ENCODE measurements around the gene SGTA.
"Not testable (repeated sequence)": the region's sequence is repeated elsewhere in the genome, so short reads cannot be mapped to it uniquely, and the experiment has no call there.

SGTA gene

DNA sequence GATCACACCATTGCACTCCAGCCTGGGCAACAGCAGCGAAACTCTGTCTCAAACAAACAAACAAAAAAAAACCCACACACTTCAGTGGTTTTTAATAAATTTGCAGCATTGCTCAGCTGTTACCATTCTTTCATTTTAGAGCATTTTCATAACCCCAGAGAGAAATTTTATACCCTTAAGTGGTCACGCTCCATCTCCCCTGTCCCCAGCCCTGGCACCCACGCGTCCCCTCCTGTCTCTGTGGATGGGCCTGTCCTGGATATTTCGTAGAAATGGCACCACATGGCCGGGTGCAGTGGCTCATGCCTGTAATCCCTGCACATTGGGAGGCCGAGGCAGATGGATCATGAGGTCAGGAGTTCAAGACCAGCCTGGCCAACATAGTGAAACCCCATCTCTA is 10.1 kb upstream of the SGTA start:
- TF ChIP-seq, protein P1, sequence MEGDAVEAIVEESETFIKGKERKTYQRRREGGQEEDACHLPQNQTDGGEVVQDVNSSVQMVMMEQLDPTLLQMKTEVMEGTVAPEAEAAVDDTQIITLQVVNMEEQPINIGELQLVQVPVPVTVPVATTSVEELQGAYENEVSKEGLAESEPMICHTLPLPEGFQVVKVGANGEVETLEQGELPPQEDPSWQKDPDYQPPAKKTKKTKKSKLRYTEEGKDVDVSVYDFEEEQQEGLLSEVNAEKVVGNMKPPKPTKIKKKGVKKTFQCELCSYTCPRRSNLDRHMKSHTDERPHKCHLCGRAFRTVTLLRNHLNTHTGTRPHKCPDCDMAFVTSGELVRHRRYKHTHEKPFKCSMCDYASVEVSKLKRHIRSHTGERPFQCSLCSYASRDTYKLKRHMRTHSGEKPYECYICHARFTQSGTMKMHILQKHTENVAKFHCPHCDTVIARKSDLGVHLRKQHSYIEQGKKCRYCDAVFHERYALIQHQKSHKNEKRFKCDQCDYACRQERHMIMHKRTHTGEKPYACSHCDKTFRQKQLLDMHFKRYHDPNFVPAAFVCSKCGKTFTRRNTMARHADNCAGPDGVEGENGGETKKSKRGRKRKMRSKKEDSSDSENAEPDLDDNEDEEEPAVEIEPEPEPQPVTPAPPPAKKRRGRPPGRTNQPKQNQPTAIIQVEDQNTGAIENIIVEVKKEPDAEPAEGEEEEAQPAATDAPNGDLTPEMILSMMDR (IDR thresholded peaks at IDR 0.05; ENCODE audit: borderline replicate concordance, control extremely low read depth, extremely low read depth, insufficient read depth, missing control alignments), result no peak
- in situ Hi-C loops (cut with MboI; ENCODE audit: low sequenced_read_pairs, unreplicated experiment), result no loop called here
- no peak for DNase-seq (ENCODE audit: low spot score)

DNA sequence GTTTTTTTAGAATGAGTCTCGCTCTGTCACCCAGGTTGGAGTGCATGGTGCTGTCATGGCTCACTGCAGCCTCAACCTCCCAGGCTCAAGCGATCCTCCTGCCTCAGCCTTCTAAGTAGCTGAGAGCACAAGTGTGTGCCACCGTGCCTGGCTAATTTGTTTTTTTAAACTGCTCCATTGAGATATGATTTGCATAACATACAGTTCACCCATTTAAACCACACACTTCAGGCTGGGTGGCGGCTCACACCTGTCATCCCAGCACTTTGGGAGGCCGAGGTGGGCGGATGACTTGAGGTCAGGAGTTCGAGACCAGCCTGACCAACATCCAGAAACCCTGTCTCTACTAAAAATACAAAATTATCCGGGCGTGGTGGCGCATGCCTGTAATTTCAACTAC is 9.6 kb upstream of the SGTA start:
- in situ Hi-C loops (cut with MboI; ENCODE audit: low sequenced_read_pairs, unreplicated experiment); DNase-seq (ENCODE audit: low spot score): not testable (repeated sequence)

DNA sequence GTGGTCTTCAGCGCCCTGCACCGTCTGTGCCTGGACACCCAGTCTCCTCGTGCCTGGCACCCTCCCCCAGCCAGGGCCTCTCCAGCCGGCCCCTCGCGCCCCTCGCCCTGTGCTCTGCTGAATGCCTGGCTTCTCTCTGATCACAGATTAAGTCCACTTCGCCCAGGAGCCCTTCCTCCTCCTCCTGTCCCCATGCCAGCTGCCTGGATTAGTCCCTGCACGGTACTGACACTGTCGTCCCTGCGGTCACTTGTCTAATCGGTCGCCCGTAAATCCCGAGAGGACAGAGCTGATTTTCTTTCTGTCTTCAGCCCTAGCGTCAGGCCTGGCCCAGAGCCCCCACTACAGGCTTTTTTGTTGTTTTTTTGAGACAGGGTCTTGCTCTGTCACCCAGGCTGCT is 8.8 kb upstream of the SGTA start:
- DNase-seq (ENCODE audit: low spot score), result no peak
- TF ChIP-seq, protein P1 (IDR thresholded peaks at IDR 0.05; ENCODE audit: borderline replicate concordance, control extremely low read depth, extremely low read depth, insufficient read depth, missing control alignments), result no peak
- in situ Hi-C loops (cut with MboI; ENCODE audit: low sequenced_read_pairs, unreplicated experiment), result no loop called here

DNA sequence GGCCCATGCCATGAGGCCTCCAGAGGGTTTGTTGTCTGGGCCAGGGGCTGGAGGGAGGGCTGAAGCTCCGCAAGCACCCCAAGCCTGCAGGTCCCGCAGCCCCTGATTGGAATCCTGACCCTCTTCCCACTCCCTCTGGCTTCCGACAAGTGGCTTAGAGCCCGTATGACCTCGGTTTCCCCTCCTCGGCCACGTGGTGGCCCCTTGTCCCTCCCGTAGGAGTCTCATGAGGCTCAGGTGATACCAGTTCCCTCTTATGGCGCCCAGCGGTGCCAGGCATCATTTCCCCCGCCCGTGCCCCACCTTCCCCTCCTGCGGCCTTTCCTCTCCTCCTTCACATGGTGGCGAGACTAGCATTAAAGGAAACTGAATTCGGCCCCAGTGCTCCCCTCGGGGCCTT is 8.4 kb upstream of the SGTA start:
- TF ChIP-seq, protein P1 (IDR thresholded peaks at IDR 0.05; ENCODE audit: borderline replicate concordance, control extremely low read depth, extremely low read depth, insufficient read depth, missing control alignments), result no peak
- in situ Hi-C loops (cut with MboI; ENCODE audit: low sequenced_read_pairs, unreplicated experiment), result no loop called here
- no peak for DNase-seq (ENCODE audit: low spot score)

DNA sequence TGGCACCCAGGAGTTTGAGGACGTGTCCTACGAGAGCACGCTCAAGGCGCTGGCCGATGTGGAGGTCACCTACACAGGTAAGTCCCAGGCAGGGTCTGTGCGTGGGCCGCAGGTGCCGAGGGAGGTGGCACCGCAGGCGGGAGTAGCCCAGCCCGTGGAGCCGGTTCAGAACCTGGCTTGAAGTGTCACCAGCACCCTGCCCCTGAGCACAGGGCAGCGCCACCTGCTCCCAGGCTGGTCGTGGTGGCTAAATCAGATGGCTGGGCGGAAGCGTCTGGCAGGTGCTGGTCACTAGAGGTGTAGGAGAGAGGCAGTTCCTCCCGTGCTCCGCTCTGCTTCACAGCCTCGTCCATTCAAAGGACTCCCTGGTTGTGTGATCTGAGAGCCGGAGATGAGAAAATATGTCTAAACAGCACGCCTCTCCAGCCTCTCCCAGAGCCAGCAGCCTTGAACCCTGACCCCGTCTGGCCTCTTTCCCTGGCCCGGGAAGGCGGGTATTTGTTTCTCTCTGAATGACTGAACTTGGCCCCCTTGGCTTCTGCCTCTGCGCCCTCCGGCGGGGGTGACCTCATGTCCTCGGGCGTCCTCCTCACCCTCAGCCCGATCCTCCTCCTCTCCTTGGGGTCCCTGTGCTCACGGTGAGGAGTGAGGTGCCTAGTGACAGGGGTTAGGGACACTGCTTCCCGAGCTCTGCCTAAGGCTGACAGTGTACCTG is 7.6 kb upstream of the SGTA start:
- TF ChIP-seq, protein P1 (IDR thresholded peaks at IDR 0.05; ENCODE audit: borderline replicate concordance, control extremely low read depth, extremely low read depth, insufficient read depth, missing control alignments), result no peak
- in situ Hi-C loops (cut with MboI; ENCODE audit: low sequenced_read_pairs, unreplicated experiment), result no loop called here

DNA sequence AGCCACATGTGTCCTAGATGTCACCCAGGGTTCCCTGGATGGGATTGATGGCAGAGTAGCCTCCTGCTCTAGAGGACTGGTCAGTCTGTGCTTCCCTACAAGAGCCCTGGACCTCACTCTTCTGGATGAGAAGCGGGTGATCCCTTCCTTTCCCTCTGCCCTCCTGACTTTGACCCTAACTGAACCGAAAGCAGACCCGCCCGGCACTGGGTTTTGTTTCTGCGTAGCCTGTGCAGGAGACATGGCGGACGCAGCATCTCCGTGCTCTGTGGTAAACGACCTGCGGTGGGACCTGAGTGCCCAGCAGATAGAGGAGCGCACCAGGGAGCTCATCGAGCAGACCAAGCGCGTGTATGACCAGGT is 7.1 kb upstream of the SGTA start:
- TF ChIP-seq, protein P1 (IDR thresholded peaks at IDR 0.05; ENCODE audit: borderline replicate concordance, control extremely low read depth, extremely low read depth, insufficient read depth, missing control alignments), result no peak
- in situ Hi-C loops (cut with MboI; ENCODE audit: low sequenced_read_pairs, unreplicated experiment), result no loop called here
- no peak for DNase-seq (ENCODE audit: low spot score)

More for the DNA sequence above, 7.6 kb upstream of the SGTA start:
- no peak for DNase-seq (ENCODE audit: low spot score)

DNA sequence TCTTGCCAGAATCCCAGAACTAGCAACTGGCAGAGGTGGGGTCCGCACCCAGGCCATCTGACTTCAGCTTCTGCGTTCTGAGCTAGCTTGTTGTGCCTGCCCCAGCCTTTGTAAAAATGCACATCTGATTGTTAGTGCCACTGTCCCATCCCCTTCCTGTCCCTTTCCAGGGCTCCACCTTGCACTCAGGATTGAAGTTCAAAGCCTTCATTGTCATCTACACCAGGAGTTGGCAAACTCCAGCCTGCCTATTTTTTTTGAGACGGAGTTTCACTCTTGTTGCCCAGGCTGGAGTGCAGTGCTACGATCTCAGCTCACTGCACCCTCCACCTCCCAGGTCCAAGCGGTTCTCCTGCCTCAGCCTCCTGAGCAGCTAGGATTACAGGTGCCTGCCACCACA is 5.2 kb upstream of the SGTA start:
- TF ChIP-seq, protein P1 (IDR thresholded peaks at IDR 0.05; ENCODE audit: borderline replicate concordance, control extremely low read depth, extremely low read depth, insufficient read depth, missing control alignments), result no peak
- in situ Hi-C loops (cut with MboI; ENCODE audit: low sequenced_read_pairs, unreplicated experiment), result no loop called here
- DNase-seq (ENCODE audit: low spot score), result no peak

Data from GM13976 (cell line).